Stimulated activated CD8-positive, alpha-beta memory T cell treated with anti-CD3 and anti-CD28 coated beads, Interleukin-7, amount 100 ng/mL, for 48 hours (primary cell): ENCODE data around the gene BBLN.

ENCODE experiments used
- DNase-seq, 2 donors: peaks; one replicate each; pipeline ENCODE4 v3.0.0-alpha.2; 2020; ENCODE audit warnings: low read depth in 1 of 2; ENCODE audit errors: extremely low read depth in 1 of 2

Gene BBLN

GRCh38 chr9:128211186-128211980 lies 51.3 kb downstream of the BBLN start:
- DNase-seq = no peak

GRCh38 chr9:128211981-128212281 lies 51.9 kb downstream of the BBLN start:
- DNase-seq = no peak
